ENCODE data around the gene CDC27.
"Not testable (repeated sequence)": the region's sequence is repeated elsewhere in the genome, so short reads cannot be mapped to it uniquely, and the experiment has no call there.

- not testable (repeated sequence) for TF ChIP-seq POLR2AphosphoS5 (IDR thresholded peaks at IDR 0.05); CTCF (IDR thresholded peaks at IDR 0.05; ENCODE audit: poor library complexity, severe bottlenecking); MXI1 (conservative IDR thresholded peaks at IDR 0.05; ENCODE audit: poor library complexity, severe bottlenecking); RAD21 (conservative IDR thresholded peaks at IDR 0.05)
Measured at GRCh38 chr17:47134354-47134753, 54.7 kb downstream of the CDC27 start.

Data from neural cell (in vitro differentiated cells).